Mesendoderm (in vitro differentiated cells): ENCODE results near the gene CCDC69.

Source experiments
- DNase-seq: peaks from one replicate; pipeline ENCODE4 v3.0.0; 2013
- H2AK5ac ChIP-seq: 2 replicates; pipeline ENCODE4 v1.6.1; 2013; ENCODE audit warnings: low read length, inconsistent platforms
- H2BK120ac ChIP-seq: 2 replicates; pipeline ENCODE4 v1.6.1; 2013; ENCODE audit warnings: low read depth, mild to moderate bottlenecking, low read length, moderate library complexity, mixed read lengths
- H2BK15ac ChIP-seq: replicated peaks from 2 replicates; pipeline ENCODE4 v1.6.1; 2013; ENCODE audit warnings: low read depth, mild to moderate bottlenecking, moderate library complexity
- H2BK5ac ChIP-seq: 2 replicates; pipeline ENCODE4 v1.6.1; 2013; ENCODE audit warnings: low read length, inconsistent platforms
- H3K18ac ChIP-seq: 2 replicates; pipeline ENCODE4 v1.6.1; 2013; ENCODE audit warnings: mild to moderate bottlenecking, low read length, mixed read lengths
- H3K23ac ChIP-seq: one replicate; pipeline ENCODE4 v1.6.1; 2013; ENCODE audit warnings: low read length
- H3K27ac ChIP-seq: 2 replicates; pipeline ENCODE4 v1.5.1; 2013; ENCODE audit warnings: low read depth, mild to moderate bottlenecking, inconsistent platforms, low read length, moderate library complexity
- H3K27me3 ChIP-seq: 2 replicates; pipeline ENCODE4 v1.6.1; 2013; ENCODE audit warnings: low read length, control low read depth, mild to moderate bottlenecking, inconsistent platforms; ENCODE audit not compliant: insufficient read depth, poor library complexity
- H3K36me3 ChIP-seq: 2 replicates; pipeline ENCODE4 v1.6.1; 2013; ENCODE audit warnings: low read length, inconsistent platforms; ENCODE audit not compliant: control insufficient read depth, insufficient read depth
- H3K4ac ChIP-seq: one replicate; pipeline ENCODE4 v1.6.1; 2013; ENCODE audit warnings: low read depth, mild to moderate bottlenecking, low read length, moderate library complexity
- H3K4me1 ChIP-seq: 2 replicates; pipeline ENCODE4 v1.6.1; 2013; ENCODE audit warnings: low read depth, low read length, inconsistent platforms; ENCODE audit not compliant: control insufficient read depth
- H3K4me2 ChIP-seq: 2 replicates; pipeline ENCODE4 v1.6.1; 2013; ENCODE audit warnings: low read length
- H3K4me3 ChIP-seq: 2 replicates; pipeline ENCODE4 v1.5.1; 2013; ENCODE audit warnings: mild to moderate bottlenecking, low read length
- H3K56ac ChIP-seq: one replicate; pipeline ENCODE4 v1.6.1; 2013; ENCODE audit warnings: low read length
- H3K79me1 ChIP-seq: 2 replicates; pipeline ENCODE4 v1.6.1; 2013; ENCODE audit warnings: low read length, inconsistent platforms
- H3K79me2 ChIP-seq: 2 replicates; pipeline ENCODE4 v1.6.1; 2013; ENCODE audit warnings: mild to moderate bottlenecking, low read length; ENCODE audit not compliant: control insufficient read depth, insufficient read depth
- H3K9ac ChIP-seq: 2 replicates; pipeline ENCODE4 v1.6.1; 2013; ENCODE audit warnings: low read length, inconsistent platforms
- H4K5ac ChIP-seq: one replicate; pipeline ENCODE4 v1.6.1; 2013; ENCODE audit warnings: low read length
- H4K8ac ChIP-seq: one replicate; pipeline ENCODE4 v1.6.1; 2013; ENCODE audit warnings: low read depth, mild to moderate bottlenecking, control low read depth, low read length, moderate library complexity
- WGBS: extraction: QIAGEN DNeasy Blood & Tissue Kit; methylation state at CpG from one replicate; pipeline ENCODE4 v1.1.7; 2013; ENCODE audit warnings: low lambda C conversion rate, missing lambda C conversion rate; ENCODE audit not compliant: insufficient coverage; ENCODE audit errors: extremely low coverage; 5-methylcytosine and 5-hydroxymethylcytosine counted together

CCDC69 gene

GRCh38 chr5:151144922-151145321 is 79.0 kb downstream of the CCDC69 start:
- Histone ChIP-seq H3K4me1 (no peaks in the 10 kb centered on the region), H2AK5ac (no peak overlapping the region), H2BK120ac (no peak overlapping the region), H4K5ac (no peak overlapping the region), H4K8ac (no peak overlapping the region), H3K79me2 (peaks cover 18% of the 10 kb centered on the region), H3K9ac (no peak overlapping the region), H3K56ac (no peak overlapping the region), H3K36me3 (peaks cover 6% of the 10 kb centered on the region), H2BK15ac (no peak overlapping the region), H3K4ac (no peak overlapping the region), H3K18ac (no peak overlapping the region), H3K4me2 (no peak overlapping the region), H3K27ac (no peak overlapping the region), H3K23ac (no peak overlapping the region), H3K4me3 (no peak overlapping the region), H3K27me3 (no peaks in the 10 kb centered on the region), H3K79me1 (peaks cover 40% of the 10 kb centered on the region), H2BK5ac (no peak overlapping the region)
- DNase-seq = no peak
- WGBS = no CpG with 5 or more reads among the region's 7 CpGs

- Histone ChIP-seq H3K4me3 (no peak overlapping the region), H3K27me3 (no peaks in the 10 kb centered on the region), H3K27ac (no peak overlapping the region), H3K4me1 (no peaks in the 10 kb centered on the region), H3K4me2 (no peak overlapping the region), H3K79me1 (peaks cover 40% of the 10 kb centered on the region), H2BK5ac (no peak overlapping the region), H2BK120ac (no peak overlapping the region), H3K56ac (no peak overlapping the region), H4K5ac (no peak overlapping the region), H2AK5ac (no peak overlapping the region), H3K79me2 (peaks cover 15% of the 10 kb centered on the region), H4K8ac (no peak overlapping the region), H3K36me3 (peaks cover 9% of the 10 kb centered on the region), H2BK15ac (no peak overlapping the region), H3K9ac (no peak overlapping the region), H3K23ac (no peak overlapping the region), H3K18ac (no peak overlapping the region), H3K4ac (no peak overlapping the region)
- no peak for DNase-seq
- no CpG with 5 or more reads among the region's 6 CpGs for WGBS
These were observed 79.6 kb downstream of the CCDC69 start for GRCh38 chr5:151144275-151144674.

- H2BK15ac ChIP-seq = no peak overlapping the region
- H3K4me2 ChIP-seq = no peak overlapping the region
- H3K56ac ChIP-seq = no peak overlapping the region
- DNase-seq = no peak
- peaks cover 43% of the 10 kb centered on the region for H3K79me1 ChIP-seq
- H3K27me3 ChIP-seq = no peaks in the 10 kb centered on the region
- no peak overlapping the region for H4K8ac ChIP-seq
- H2BK120ac ChIP-seq = no peak overlapping the region
- no peak overlapping the region for H4K5ac ChIP-seq
- no peak overlapping the region for H3K23ac ChIP-seq
- no peak overlapping the region for H2BK5ac ChIP-seq
- no peak overlapping the region for H3K4me3 ChIP-seq
- H3K4me1 ChIP-seq = no peaks in the 10 kb centered on the region
- no peak overlapping the region for H3K18ac ChIP-seq
- no CpG with 5 or more reads among the region's 7 CpGs for WGBS
- peaks cover 15% of the 10 kb centered on the region for H3K79me2 ChIP-seq
- H3K9ac ChIP-seq = no peak overlapping the region
- peaks cover 15% of the 10 kb centered on the region for H3K36me3 ChIP-seq
- H2AK5ac ChIP-seq = no peak overlapping the region
- H3K27ac ChIP-seq = no peak overlapping the region
- no peak overlapping the region for H3K4ac ChIP-seq
These were observed 80.2 kb downstream of the CCDC69 start for GRCh38 chr5:151143645-151144044.

- Histone ChIP-seq H2BK120ac (no peak overlapping the region), H3K79me1 (peaks cover 40% of the 10 kb centered on the region), H3K4me1 (no peaks in the 10 kb centered on the region), H3K79me2 (peaks cover 12% of the 10 kb centered on the region), H3K4me3 (no peak overlapping the region), H3K9ac (no peak overlapping the region), H4K8ac (no peak overlapping the region), H2BK5ac (no peak overlapping the region), H3K27me3 (no peaks in the 10 kb centered on the region), H3K36me3 (peaks cover 20% of the 10 kb centered on the region), H4K5ac (no peak overlapping the region), H3K23ac (no peak overlapping the region), H2BK15ac (no peak overlapping the region), H3K27ac (no peak overlapping the region), H3K4ac (no peak overlapping the region), H3K56ac (no peak overlapping the region), H3K4me2 (no peak overlapping the region), H2AK5ac (no peak overlapping the region), H3K18ac (no peak overlapping the region)
- DNase-seq = no peak
- no CpG with 5 or more reads among the region's 1 CpG for WGBS
These were observed 81.0 kb downstream of the CCDC69 start for GRCh38 chr5:151142933-151143332.

- Histone ChIP-seq H3K18ac (no peak overlapping the region), H3K79me2 (peaks cover 10% of the 10 kb centered on the region), H3K9ac (no peak overlapping the region), H2AK5ac (no peak overlapping the region), H4K5ac (no peak overlapping the region), H2BK15ac (no peak overlapping the region), H3K36me3 (peaks cover 27% of the 10 kb centered on the region), H3K4ac (no peak overlapping the region), H3K4me1 (no peaks in the 10 kb centered on the region), H2BK120ac (no peak overlapping the region), H3K4me3 (no peak overlapping the region), H3K4me2 (no peak overlapping the region), H3K23ac (no peak overlapping the region), H3K79me1 (peaks cover 31% of the 10 kb centered on the region), H3K27ac (no peak overlapping the region), H4K8ac (no peak overlapping the region), H3K27me3 (no peaks in the 10 kb centered on the region), H2BK5ac (no peak overlapping the region), H3K56ac (no peak overlapping the region)
- no peak for DNase-seq
- no CpG with 5 or more reads among the region's 15 CpGs for WGBS
These were observed 82.4 kb downstream of the CCDC69 start for GRCh38 chr5:151141535-151141934.

- H3K36me3 ChIP-seq = peaks cover 30% of the 10 kb centered on the region
- no peak overlapping the region for H3K27ac ChIP-seq
These were observed 83.0 kb downstream of the CCDC69 start for GRCh38 chr5:151140686-151141459.

More at GRCh38 chr5:151140686-151141459, 83.0 kb downstream of the CCDC69 start:
- no peak for DNase-seq
- no peak overlapping the region for H3K4me2 ChIP-seq
- no peak overlapping the region for H4K8ac ChIP-seq
- H2BK120ac ChIP-seq = no peak overlapping the region
- no peaks in the 10 kb centered on the region for H3K4me1 ChIP-seq
- H2AK5ac ChIP-seq = no peak overlapping the region
- H3K23ac ChIP-seq = no peak overlapping the region
- no peak overlapping the region for H3K18ac ChIP-seq
- no peak overlapping the region for H3K9ac ChIP-seq
- H4K5ac ChIP-seq = no peak overlapping the region
- H3K79me2 ChIP-seq = peaks cover 8% of the 10 kb centered on the region
- no peak overlapping the region for H2BK5ac ChIP-seq
- no peak overlapping the region for H3K4me3 ChIP-seq
- H2BK15ac ChIP-seq = no peak overlapping the region
- H3K79me1 ChIP-seq = peaks cover 26% of the 10 kb centered on the region
- no peaks in the 10 kb centered on the region for H3K27me3 ChIP-seq
- H3K4ac ChIP-seq = no peak overlapping the region
- no CpG with 5 or more reads among the region's 7 CpGs for WGBS
- no peak overlapping the region for H3K56ac ChIP-seq
